Progenitor cell of endocrine pancreas (in vitro differentiated cells): ENCODE results near the gene SMIM35. TPM values are rescaled to one million over a fixed set of nuclear protein-coding genes. Genes with fewer than 3 reads are reported as not detected.
A peak's percentile ranks its signal among the peaks of the same experiment; 100 is the strongest.

ENCODE experiments used
- DNase-seq: peaks from one replicate; pipeline ENCODE4 v3.0.0; 2021; ENCODE audit warnings: low spot score; ENCODE audit not compliant: unreplicated experiment
- H3K27ac Mint-ChIP-seq: 2 replicates; pipeline ENCODE4 v1.8.0; 2021; ENCODE audit warnings: mild to moderate bottlenecking, moderate library complexity, mixed read lengths
- H3K27me3 Mint-ChIP-seq: 2 replicates; pipeline ENCODE4 v1.8.0; 2021; ENCODE audit warnings: mixed read lengths
- H3K36me3 Mint-ChIP-seq: 2 replicates; pipeline ENCODE4 v1.8.0; 2022; ENCODE audit warnings: mixed read lengths; ENCODE audit not compliant: insufficient read depth
- H3K4me1 Mint-ChIP-seq: 2 replicates; pipeline ENCODE4 v1.8.0; 2021; ENCODE audit warnings: low read depth, mixed read lengths
- H3K4me3 Mint-ChIP-seq: 2 replicates; pipeline ENCODE4 v1.8.0; 2021; ENCODE audit warnings: low read depth, mild to moderate bottlenecking, moderate library complexity, mixed read lengths
- H3K9me3 Mint-ChIP-seq: 2 replicates; pipeline ENCODE4 v1.8.0; 2021; ENCODE audit warnings: low read depth, mixed read lengths
- total RNA-seq: library from RNA; stranded (reverse); gene quantifications from 2 replicates; pipeline ENCODE4 v1.2.1, GENCODE V29; 2021
- TF ChIP-seq, protein P1 (sequence below): fragments of 200-600 bp; sonication (generic); IDR thresholded peaks from one replicate; pipeline ENCODE4 v1.5.0; 2021; ENCODE audit warnings: antibody characterized with exemption, mild to moderate bottlenecking; ENCODE audit not compliant: unreplicated experiment

Gene SMIM35
- total RNA-seq, 1 donor from 2014 or later = not detected

DNA sequence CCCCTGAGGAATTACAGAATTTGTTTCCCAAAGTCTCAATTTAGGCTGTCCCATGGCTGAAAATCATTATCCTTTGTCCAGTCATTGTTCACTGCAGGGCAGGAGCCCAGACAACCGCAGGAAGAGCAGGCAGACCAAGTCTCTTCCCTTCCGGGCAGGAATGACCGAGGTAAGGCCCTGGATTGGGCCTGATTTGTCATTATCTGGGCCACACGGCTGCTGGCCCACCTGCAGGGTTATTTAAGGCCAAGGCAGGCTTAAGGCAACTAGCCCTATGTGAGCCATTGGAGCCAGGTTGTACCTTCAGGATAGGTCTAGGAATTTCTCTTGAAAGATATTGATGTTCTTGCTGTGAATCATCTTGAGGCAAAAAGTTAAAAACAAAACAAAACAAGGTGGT lies 110.3 kb downstream of the SMIM35 start:
- H3K36me3 Mint-ChIP-seq = no peaks in the 10 kb centered on the region
- DNase-seq = no peak
- H3K4me1 Mint-ChIP-seq = peaks cover 8% of the 10 kb centered on the region
- no peak overlapping the region for H3K4me3 Mint-ChIP-seq
- no peaks in the 10 kb centered on the region for H3K9me3 Mint-ChIP-seq
- H3K27ac Mint-ChIP-seq = no peak overlapping the region
- H3K27me3 Mint-ChIP-seq = peaks cover 7% of the 10 kb centered on the region
- TF ChIP-seq, protein P1, sequence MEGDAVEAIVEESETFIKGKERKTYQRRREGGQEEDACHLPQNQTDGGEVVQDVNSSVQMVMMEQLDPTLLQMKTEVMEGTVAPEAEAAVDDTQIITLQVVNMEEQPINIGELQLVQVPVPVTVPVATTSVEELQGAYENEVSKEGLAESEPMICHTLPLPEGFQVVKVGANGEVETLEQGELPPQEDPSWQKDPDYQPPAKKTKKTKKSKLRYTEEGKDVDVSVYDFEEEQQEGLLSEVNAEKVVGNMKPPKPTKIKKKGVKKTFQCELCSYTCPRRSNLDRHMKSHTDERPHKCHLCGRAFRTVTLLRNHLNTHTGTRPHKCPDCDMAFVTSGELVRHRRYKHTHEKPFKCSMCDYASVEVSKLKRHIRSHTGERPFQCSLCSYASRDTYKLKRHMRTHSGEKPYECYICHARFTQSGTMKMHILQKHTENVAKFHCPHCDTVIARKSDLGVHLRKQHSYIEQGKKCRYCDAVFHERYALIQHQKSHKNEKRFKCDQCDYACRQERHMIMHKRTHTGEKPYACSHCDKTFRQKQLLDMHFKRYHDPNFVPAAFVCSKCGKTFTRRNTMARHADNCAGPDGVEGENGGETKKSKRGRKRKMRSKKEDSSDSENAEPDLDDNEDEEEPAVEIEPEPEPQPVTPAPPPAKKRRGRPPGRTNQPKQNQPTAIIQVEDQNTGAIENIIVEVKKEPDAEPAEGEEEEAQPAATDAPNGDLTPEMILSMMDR = no peak

DNA sequence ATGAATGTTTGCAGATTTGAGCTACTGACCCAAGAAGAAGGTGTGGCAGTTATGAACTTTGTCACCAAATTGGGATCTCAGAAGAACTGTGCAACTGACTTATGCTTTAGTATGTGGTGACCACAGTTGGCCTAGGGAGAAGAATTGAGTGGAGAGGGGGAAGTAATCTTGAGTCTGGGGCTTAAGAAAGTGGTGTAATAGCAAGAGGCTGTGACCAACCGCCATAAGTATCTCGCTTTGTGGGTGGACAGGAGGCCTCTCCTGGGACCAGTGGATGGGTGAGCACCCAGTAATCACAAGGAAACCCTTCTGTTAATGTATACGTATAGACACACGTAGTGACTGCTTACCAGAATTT lies 113.3 kb downstream of the SMIM35 start:
- H3K36me3 Mint-ChIP-seq = no peaks in the 10 kb centered on the region
- no peak for DNase-seq
- peaks cover 8% of the 10 kb centered on the region for H3K4me1 Mint-ChIP-seq
- peaks cover 9% of the 10 kb centered on the region for H3K27me3 Mint-ChIP-seq
- TF ChIP-seq, protein P1 = no peak
- no peak overlapping the region for H3K4me3 Mint-ChIP-seq
- no peak overlapping the region for H3K27ac Mint-ChIP-seq
- no peaks in the 10 kb centered on the region for H3K9me3 Mint-ChIP-seq

DNA sequence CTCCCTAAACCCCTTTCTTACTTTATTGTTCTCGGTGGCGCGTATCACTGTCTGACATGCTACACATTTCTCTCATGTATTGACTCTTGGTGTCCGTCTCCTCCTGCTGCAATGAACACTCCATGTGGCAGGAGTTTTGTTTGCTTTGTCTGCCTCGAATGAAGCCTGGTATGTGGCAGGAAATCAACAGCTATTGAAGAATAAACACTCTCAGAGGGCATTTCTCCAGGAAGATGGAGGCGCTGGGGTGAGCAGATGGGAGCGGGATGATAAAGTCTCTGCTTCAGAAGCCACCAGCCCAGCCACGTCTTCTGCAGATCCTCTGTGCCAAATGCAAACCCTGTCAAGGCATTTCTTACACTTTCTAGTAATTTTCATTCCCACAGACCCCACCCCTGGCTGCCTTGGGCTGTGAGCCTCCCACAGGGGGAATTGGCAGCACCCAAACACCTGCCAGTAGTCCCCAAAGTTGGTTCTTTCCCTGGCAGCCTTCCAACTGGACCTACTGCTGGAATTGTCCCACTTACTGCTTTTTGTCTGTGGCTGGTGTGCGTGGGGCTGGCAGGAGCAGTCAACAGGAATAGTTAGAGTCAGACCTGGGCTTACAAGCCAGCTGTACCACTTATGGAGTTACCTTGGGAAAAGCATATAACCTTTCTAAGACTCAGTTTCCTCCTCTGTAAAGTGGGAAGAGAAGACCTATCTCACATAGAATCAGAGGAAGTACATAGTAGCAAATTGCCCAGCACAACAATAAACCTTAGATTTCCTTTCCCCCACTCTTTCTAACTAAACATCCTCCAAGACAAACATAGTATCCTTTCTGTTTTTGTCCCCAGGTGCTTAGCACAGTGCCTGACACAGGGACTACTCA lies 113.9 kb downstream of the SMIM35 start:
- peaks cover 9% of the 10 kb centered on the region for H3K27me3 Mint-ChIP-seq
- DNase-seq = no peak
- no peaks in the 10 kb centered on the region for H3K36me3 Mint-ChIP-seq
- no peak overlapping the region for H3K27ac Mint-ChIP-seq
- H3K4me1 Mint-ChIP-seq = peaks cover 8% of the 10 kb centered on the region
- peak overlapping the region; percentile 4 for H3K4me3 Mint-ChIP-seq
- TF ChIP-seq, protein P1 = no peak
- no peaks in the 10 kb centered on the region for H3K9me3 Mint-ChIP-seq

DNA sequence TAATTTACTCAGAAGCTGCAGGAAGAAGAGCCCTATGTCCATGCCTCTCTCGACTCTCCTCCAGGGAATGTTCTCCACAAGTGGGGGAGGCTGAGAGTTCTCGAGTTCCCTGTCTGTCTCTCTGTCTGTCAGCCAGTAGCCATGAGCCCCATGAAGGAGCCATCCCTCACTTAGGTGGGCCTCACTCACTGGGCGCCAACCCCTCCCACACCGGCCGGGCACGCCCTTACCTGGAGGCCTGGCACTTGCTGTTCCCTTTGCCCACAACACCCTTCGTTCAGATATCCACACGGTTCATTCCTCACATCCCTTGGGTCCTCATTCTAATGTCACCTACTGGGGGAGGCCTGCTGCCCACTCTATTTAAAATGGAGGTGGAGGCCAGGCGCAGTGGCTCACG lies 114.7 kb downstream of the SMIM35 start:
- no peak for DNase-seq
- H3K4me3 Mint-ChIP-seq = no peak overlapping the region
- peaks cover 9% of the 10 kb centered on the region for H3K27me3 Mint-ChIP-seq
- H3K27ac Mint-ChIP-seq = no peak overlapping the region
- no peaks in the 10 kb centered on the region for H3K9me3 Mint-ChIP-seq
- H3K36me3 Mint-ChIP-seq = no peaks in the 10 kb centered on the region
- TF ChIP-seq, protein P1 = no peak
- peaks cover 8% of the 10 kb centered on the region for H3K4me1 Mint-ChIP-seq

DNA sequence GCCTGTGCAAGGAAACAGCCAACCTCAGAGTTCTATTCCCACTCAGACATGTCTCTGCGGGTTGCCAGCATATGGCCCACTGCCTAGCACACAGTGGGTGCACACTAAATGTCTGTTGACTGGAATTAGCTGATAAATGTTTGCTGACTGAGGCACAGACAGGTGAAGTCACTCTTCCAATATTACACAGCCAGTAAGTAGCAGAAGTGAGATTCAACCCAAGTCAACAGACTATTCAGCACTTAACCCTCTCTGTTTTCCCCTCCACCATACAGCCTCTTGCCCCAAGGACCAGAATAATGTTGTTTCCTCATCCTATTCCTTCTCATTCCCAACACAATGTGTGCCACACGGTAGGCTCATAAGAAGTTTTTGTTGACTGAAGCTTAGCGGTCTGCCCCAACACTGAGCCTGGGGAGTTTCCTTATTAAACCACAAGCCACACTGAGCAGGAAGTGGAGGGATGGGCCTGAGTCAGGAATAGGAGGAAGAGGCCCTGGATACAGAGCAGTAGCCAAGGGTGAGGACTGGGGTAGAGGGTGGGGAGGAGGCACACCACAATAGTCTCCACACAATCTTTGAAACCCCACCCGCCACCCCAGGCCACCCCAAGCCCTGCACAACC lies 116.3 kb downstream of the SMIM35 start:
- DNase-seq = no peak
- no peak overlapping the region for H3K27ac Mint-ChIP-seq
- peaks cover 9% of the 10 kb centered on the region for H3K27me3 Mint-ChIP-seq
- no peak overlapping the region for H3K4me3 Mint-ChIP-seq
- TF ChIP-seq, protein P1 = no peak
- no peaks in the 10 kb centered on the region for H3K36me3 Mint-ChIP-seq
- H3K4me1 Mint-ChIP-seq = peaks cover 8% of the 10 kb centered on the region
- H3K9me3 Mint-ChIP-seq = no peaks in the 10 kb centered on the region
